HEK293T (cell line): ENCODE data around the gene ATG7.

ENCODE experiments used
- ARNT ChIP-seq: fragments of 450-650 bp; IDR thresholded peaks from 2 replicates; pipeline ENCODE4 v1.6.1; 2017; ENCODE audit warnings: mild to moderate bottlenecking
- CTBP1 ChIP-seq: fragments of 450-650 bp; IDR thresholded peaks from 2 replicates; pipeline ENCODE4 v1.6.1; 2016; ENCODE audit warnings: borderline replicate concordance
- ELF4 ChIP-seq: fragments of 450-650 bp; IDR thresholded peaks from 2 replicates; pipeline ENCODE4 v1.6.1; 2017; ENCODE audit warnings: antibody characterized with exemption
- FOXA1 ChIP-seq: fragments of 450-650 bp; IDR thresholded peaks from 2 replicates; pipeline ENCODE4 v1.6.1; 2016; ENCODE audit warnings: mild to moderate bottlenecking
- FOXK2 ChIP-seq: fragments of 450-650 bp; IDR thresholded peaks from 2 replicates; pipeline ENCODE4 v1.6.1; 2016; ENCODE audit warnings: mild to moderate bottlenecking
- FOXM1 ChIP-seq: fragments of 450-650 bp; IDR thresholded peaks from 2 replicates; pipeline ENCODE4 v1.6.1; 2017; ENCODE audit warnings: mild to moderate bottlenecking, borderline replicate concordance
- HDGF ChIP-seq: fragments of 450-650 bp; IDR thresholded peaks from 2 replicates; pipeline ENCODE4 v1.6.1; 2017; ENCODE audit warnings: antibody characterized with exemption, borderline replicate concordance
- L3MBTL2 ChIP-seq: fragments of 450-650 bp; conservative IDR thresholded peaks from 2 replicates; pipeline ENCODE4 v1.6.1; 2016; ENCODE audit warnings: mild to moderate bottlenecking
- LEF1 ChIP-seq: fragments of 450-650 bp; IDR thresholded peaks from 2 replicates; pipeline ENCODE4 v1.6.1; 2017; ENCODE audit warnings: mild to moderate bottlenecking, borderline replicate concordance
- NFRKB ChIP-seq: fragments of 450-650 bp; IDR thresholded peaks from 2 replicates; pipeline ENCODE4 v1.6.1; 2016; ENCODE audit warnings: mild to moderate bottlenecking, moderate library complexity
- PKNOX1 ChIP-seq: fragments of 450-650 bp; IDR thresholded peaks from 2 replicates; pipeline ENCODE4 v1.6.1; 2016
- SP1 ChIP-seq: fragments of 450-650 bp; IDR thresholded peaks from 2 replicates; pipeline ENCODE4 v1.6.1; 2017
- SUZ12 ChIP-seq: fragments of 450-650 bp; IDR thresholded peaks from 2 replicates; pipeline ENCODE4 v1.6.1; 2016; ENCODE audit warnings: mild to moderate bottlenecking
- TARDBP ChIP-seq: fragments of 450-650 bp; IDR thresholded peaks from 2 replicates; pipeline ENCODE4 v1.6.1; 2016

DNA sequence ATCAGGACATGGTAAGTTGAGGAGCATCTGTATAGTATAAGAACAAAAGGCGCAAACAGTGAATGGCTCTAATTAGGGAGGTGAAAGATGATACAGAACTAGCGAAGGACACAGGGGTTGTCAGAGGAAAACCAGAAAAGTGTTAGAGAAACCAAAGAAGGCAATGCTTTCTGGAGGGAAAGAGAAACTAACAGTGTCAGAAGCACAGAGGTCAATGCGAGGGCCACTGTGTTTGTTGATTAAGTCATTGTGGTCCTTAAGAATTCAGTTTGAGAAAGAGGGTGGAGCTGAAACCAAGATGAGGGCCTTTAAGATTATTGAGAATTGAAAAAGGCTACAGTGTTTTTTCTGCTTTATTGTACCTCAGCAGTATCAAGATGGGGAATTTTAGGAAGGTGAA is 28.8 kb downstream of the ATG7 start:
- no peak for TF ChIP-seq L3MBTL2
- no peak for TF ChIP-seq ARNT
- no peak for TF ChIP-seq PKNOX1
- no peak for TF ChIP-seq SP1
- no peak for TF ChIP-seq SUZ12
- no peak for TF ChIP-seq LEF1
- TF ChIP-seq FOXM1, result no peak
- no peak for TF ChIP-seq ELF4
- no peak for TF ChIP-seq TARDBP
- no peak for TF ChIP-seq FOXK2
- TF ChIP-seq NFRKB, result no peak
- TF ChIP-seq FOXA1, result no peak
- TF ChIP-seq HDGF, result no peak
- TF ChIP-seq CTBP1, result no peak
